HG03066 (cell line): ENCODE results near the gene ADCYAP1R1.

ENCODE experiments used
- ATAC-seq: cut with Tn5 transposase; IDR thresholded peaks from one replicate; pipeline ENCODE4 v1.9.1; 2021; ENCODE audit warnings: low read depth; ENCODE audit not compliant: unreplicated experiment

Gene ADCYAP1R1

DNA sequence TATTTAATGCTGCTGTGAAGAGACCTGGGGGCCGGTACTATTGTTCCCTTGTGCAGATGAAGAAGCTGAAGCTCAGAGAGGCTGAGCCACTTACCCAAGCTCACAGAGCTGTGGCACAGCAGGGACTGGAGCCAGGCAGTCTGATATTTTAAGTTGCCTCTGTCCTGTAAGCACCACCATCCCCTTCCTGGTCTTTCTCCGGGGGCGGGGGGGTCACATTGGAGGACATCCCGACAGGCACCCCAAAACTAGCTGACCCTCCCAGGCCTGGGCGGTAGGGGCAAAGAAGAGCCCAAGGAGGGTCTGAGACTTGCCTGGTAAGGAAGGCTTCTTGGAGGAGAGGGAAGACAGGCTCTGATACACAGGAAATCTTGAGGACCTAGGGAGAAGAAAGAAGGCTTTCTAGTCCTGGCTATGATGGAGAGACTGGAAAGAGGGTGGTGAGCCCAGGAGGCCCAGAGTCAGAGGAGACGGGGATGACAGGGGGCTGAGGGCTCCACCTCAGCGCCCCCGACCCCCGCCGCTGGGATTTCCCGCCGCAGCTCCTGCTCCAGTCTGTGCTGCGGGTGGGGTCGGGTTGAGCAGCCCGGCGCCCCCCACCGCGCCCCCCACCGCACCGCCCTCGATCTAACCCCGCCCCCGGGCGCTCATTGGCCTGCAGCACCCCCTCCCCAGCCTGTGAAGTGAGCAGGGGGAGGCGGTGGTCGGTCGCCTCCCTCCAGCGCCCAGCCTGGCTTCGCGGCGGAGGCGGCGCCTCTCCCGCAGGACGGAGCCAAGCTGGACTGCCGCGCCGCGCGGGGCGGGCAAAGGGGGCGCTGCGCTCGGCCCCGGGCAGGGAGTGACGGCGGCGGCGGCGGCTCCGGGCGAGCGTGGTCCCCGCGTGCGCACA lies at the start of gene ADCYAP1R1:
ADCYAP1R1 (plus strand) TSS at position 711 of the 889 bp plus-strand sequence. CDS start 10,957 bp downstream, outside the sequence.
- ATAC-seq, result no peak

DNA sequence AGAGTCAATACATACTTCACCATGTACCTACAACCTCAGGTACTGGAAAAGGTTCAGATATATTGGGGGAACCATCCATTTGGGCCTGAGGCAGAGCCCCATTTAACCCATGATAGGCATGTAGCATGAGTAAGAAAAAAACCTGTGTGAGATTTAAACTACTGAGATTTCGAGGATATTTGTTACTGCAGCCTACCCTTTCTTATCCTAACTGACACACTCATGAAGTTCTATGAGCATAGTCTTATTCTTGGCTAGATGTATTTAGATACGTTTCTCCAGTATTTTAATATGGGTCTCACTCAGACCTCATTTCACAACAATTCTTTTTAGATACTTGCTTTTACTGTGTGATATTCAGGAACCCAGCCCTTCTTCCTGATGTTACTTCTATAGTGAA lies 49.0 kb upstream of the ADCYAP1R1 start:
- ATAC-seq, result no peak

DNA sequence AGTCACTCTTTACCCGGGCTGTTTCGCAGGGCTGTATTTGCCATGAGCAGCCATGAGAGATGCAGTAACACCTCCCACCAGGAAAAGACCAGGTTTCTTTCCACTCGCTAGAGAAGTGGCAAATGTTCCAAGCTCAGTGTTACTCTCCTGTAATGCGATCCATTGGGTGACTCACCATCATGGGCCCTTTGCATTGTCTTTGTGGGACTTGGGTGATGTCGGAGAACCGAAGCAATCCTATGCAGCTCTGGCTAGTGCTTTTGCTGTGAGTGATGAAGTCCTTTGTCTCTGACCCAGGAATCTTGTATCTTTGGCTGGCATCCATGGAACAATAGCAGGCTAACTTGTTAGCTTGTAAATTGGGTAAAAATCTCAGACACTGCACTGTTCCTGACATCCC lies 48.4 kb upstream of the ADCYAP1R1 start:
- ATAC-seq, result no peak

GRCh38 chr7:31004393-31004792 lies 47.7 kb upstream of the ADCYAP1R1 start:
- no peak for ATAC-seq

GRCh38 chr7:31006857-31007256 lies 45.3 kb upstream of the ADCYAP1R1 start:
- ATAC-seq, result no peak

- no peak for ATAC-seq
These were observed 44.5 kb upstream of the ADCYAP1R1 start for GRCh38 chr7:31007634-31008033.

DNA sequence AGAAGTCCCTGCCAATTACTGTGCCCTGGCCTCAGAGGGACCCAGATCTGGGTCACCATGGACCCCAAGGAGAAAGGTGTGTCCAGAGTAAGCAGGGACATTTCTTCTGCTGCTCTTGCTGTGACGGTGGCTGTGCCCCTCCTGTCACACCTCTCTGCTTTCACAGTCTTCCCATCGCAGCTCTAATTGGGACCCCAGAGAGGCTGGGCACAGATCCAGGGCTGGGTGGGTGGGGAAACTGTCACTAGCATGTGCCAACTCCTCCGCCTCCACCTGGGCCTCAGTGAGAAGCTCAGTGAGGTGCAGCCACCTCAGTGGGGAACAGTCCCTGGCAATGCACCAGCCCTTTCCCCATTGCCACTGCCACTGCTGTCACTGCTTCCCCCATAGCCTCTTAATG lies 37.3 kb upstream of the ADCYAP1R1 start:
- ATAC-seq, result no peak

GRCh38 chr7:31017032-31017675 lies 35.0 kb upstream of the ADCYAP1R1 start:
- ATAC-seq, result no peak

GRCh38 chr7:31017721-31018120 lies 34.4 kb upstream of the ADCYAP1R1 start:
- no peak for ATAC-seq

DNA sequence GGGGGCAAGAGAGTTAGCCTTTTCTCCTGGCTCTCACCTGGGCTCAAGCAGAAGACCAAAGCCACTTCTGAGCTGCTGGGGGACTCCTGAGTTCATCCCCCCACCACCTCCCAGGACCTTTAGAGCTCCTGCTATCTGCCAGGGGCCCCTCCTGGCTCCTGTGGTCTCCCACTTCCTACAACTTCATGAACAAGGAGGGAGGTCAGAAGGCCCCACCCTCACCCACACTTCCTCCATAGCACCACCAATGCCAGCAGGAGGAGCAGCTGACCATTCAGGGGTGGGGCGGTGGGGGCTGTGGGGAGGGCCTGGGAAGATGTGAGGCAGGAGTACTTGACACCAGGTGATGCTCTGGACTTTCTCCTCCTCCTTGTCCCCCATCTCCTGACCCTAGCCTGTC lies 32.6 kb upstream of the ADCYAP1R1 start:
- ATAC-seq, result no peak

- no peak for ATAC-seq
These were observed 31.9 kb upstream of the ADCYAP1R1 start for GRCh38 chr7:31020161-31020560.

DNA sequence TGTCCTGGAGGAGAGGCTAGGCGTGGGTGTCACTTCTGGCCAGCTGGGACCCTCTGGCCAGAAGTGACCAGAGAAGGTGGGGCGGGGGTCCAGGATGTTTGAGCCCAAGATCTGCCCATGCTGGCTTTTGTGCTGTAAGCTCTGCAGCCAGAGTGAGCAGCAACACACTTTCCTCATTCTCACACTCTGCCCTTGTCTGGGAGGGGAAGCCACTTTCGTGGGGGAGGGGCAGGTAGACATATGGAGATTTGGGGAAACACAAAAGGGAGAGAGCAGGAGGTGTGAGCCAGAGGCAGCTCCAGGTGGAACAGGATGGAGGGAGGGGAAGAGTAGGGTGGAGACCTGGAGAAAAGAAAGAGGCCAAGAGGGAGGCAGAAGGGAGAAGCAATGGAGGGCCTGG lies 31.5 kb upstream of the ADCYAP1R1 start:
- ATAC-seq, result no peak

GRCh38 chr7:31022117-31022516 lies 30.0 kb upstream of the ADCYAP1R1 start:
- no peak for ATAC-seq

GRCh38 chr7:31022726-31023125 lies 29.4 kb upstream of the ADCYAP1R1 start:
- no peak for ATAC-seq

DNA sequence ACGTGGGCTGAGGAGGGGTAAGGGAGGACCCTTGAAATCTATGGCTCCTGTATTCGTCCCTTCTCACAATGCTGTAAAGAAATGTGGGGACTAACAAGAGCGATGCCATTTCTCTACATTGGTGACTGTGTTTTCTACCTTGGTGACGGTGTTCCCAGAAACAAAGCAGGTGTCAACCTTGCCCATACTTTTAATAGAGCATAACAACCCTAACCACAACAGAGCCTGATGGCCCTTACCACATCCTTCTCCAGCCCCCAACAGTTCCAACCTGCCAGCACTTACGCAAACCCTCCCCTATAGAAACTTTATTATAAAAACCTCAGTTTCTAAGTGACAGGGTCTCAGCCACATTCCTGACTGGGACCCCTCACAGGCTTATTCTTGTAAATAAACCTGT lies 28.2 kb upstream of the ADCYAP1R1 start:
- ATAC-seq, result no peak

GRCh38 chr7:31027161-31027965 lies 24.7 kb upstream of the ADCYAP1R1 start:
- no peak for ATAC-seq

DNA sequence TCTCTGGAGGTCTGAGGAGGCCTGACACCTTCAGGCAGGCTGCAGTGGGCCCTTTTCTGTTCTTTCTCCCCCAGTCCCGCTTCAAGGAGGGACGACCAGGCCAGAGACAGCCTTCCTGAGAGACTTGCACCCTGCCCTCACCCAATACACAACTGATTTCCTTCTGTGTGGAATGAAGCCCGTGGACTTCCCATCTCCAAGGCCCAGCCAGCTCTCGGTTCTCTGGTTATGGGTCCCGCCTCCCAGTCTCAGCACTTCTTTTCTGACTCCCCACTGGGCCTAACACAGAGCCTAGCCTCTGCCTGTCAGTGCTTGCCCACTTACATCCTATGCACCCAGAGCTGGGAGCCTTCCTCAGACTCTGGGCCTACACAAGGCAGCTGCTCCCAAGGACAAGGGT lies 24.1 kb upstream of the ADCYAP1R1 start:
- no peak for ATAC-seq

- no peak for ATAC-seq
These were observed 23.6 kb upstream of the ADCYAP1R1 start for GRCh38 chr7:31028417-31028992.

DNA sequence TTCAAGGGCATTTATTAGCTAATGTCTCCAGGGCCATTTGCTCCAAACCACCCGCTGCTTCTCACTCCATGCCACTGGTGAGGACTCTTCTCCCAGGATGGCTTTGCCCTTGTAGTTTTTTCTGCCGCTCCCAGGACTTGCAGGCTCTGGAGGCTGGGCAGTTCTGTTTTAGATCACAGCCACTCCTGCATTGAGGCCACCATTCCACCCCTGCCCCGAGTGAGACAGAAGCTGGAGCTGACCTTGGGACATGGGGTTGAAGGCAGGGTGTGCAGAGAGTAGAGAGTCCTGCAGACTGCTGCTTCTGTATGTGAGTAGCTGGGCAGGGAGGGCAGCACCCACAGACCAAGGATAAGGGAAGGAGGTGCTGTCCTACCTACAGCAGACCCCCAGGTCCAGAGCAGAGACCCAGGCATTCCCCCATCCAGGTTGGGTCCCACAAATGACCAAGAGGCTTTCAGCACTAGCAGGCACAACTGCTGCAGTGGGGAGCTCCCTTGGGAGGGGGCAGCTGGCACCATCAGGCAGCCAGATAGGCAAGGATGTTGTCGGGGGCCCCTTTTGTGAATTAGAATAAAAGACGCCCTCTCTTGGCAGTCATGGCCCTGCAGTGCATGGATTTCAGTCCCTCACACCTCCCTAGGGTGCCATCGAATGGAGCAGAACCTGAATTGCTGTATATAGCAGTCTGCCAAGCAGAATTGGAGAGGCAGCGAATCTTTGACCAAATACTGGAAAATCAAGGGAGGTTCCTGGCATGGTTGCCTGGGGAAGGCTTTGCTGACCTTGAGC lies 22.7 kb upstream of the ADCYAP1R1 start:
- no peak for ATAC-seq

GRCh38 chr7:31033674-31034300 lies 18.3 kb upstream of the ADCYAP1R1 start:
- no peak for ATAC-seq
